Osteocyte (in vitro differentiated cells): ENCODE results near the gene PCF11. TPM values are rescaled to one million over a fixed set of nuclear protein-coding genes. Genes with fewer than 3 reads are reported as not detected.
"Not testable (repeated sequence)": the region's sequence is repeated elsewhere in the genome, so short reads cannot be mapped to it uniquely, and the experiment has no call there.

Source experiments
- DNase-seq: peaks from one replicate; pipeline ENCODE4 v3.0.0; 2021; ENCODE audit warnings: mixed read lengths; ENCODE audit not compliant: unreplicated experiment; ENCODE audit errors: extremely low spot score
- H3K27ac Mint-ChIP-seq: one replicate; pipeline ENCODE4 v1.8.0; 2021; ENCODE audit warnings: mild to moderate bottlenecking, mixed read lengths; ENCODE audit not compliant: unreplicated experiment
- H3K27me3 Mint-ChIP-seq: one replicate; pipeline ENCODE4 v1.8.0; 2021; ENCODE audit warnings: mixed read lengths; ENCODE audit not compliant: unreplicated experiment
- H3K36me3 Mint-ChIP-seq: one replicate; pipeline ENCODE4 v1.8.0; 2021; ENCODE audit warnings: mixed read lengths; ENCODE audit not compliant: unreplicated experiment
- H3K4me1 Mint-ChIP-seq: one replicate; pipeline ENCODE4 v1.8.0; 2021; ENCODE audit warnings: mixed read lengths; ENCODE audit not compliant: unreplicated experiment
- H3K4me3 Mint-ChIP-seq: one replicate; pipeline ENCODE4 v1.8.0; 2021; ENCODE audit warnings: mild to moderate bottlenecking, moderate library complexity, mixed read lengths; ENCODE audit not compliant: unreplicated experiment
- H3K9me3 Mint-ChIP-seq: one replicate; pipeline ENCODE4 v1.8.0; 2021; ENCODE audit warnings: mixed read lengths; ENCODE audit not compliant: unreplicated experiment
- CTCF ChIP-seq: fragments of 200-600 bp; sonication (generic); IDR thresholded peaks from 2 replicates; pipeline ENCODE4 v1.5.0; 2021; ENCODE audit warnings: antibody characterized with exemption, mild to moderate bottlenecking, moderate library complexity
- total RNA-seq: library from RNA; stranded (reverse); gene quantifications from 2 replicates; pipeline ENCODE4 v1.2.1, GENCODE V29; 2021

Gene PCF11
- total RNA-seq, 1 donor from 2014 or later = 66.6 TPM

GRCh38 chr11:83195143-83195466 is 38.2 kb downstream of the PCF11 start:
- peaks cover 36% of the 10 kb centered on the region for H3K4me1 Mint-ChIP-seq
- H3K36me3 Mint-ChIP-seq = peaks cover 16% of the 10 kb centered on the region
- no peaks in the 10 kb centered on the region for H3K27me3 Mint-ChIP-seq
- H3K27ac Mint-ChIP-seq = peak overlapping the region; percentile 98
- TF ChIP-seq CTCF = no peak
- no peaks in the 10 kb centered on the region for H3K9me3 Mint-ChIP-seq
- H3K4me3 Mint-ChIP-seq = peak overlapping the region; percentile 98
- DNase-seq = no peak

DNA sequence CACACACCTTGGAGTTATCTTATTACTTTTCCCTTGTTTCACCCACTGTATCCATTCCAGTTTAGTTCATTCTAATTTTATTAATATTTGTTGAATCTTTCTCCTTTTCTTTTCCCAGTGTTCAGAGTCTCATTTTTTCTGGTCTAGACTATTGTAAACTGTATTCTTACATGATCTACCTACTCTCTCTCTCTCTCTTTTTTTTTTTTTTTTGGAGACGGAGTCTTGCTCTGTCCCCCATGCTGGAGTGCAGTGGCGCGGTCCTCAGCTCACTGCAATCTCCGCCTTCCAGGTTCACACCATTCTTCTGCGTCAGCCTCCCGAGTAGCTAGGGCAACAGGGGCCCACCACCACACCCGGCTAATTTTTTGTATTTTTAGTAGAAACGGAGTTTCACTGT is 38.7 kb downstream of the PCF11 start:
- DNase-seq = no peak
- Mint-ChIP-seq H3K27me3 (no peaks in the 10 kb centered on the region), H3K36me3 (peaks cover 20% of the 10 kb centered on the region), H3K4me3 (peak overlapping the region; percentile 98), H3K9me3 (no peaks in the 10 kb centered on the region), H3K4me1 (peaks cover 36% of the 10 kb centered on the region), H3K27ac (peak overlapping the region; percentile 98)
- no peak for TF ChIP-seq CTCF

DNA sequence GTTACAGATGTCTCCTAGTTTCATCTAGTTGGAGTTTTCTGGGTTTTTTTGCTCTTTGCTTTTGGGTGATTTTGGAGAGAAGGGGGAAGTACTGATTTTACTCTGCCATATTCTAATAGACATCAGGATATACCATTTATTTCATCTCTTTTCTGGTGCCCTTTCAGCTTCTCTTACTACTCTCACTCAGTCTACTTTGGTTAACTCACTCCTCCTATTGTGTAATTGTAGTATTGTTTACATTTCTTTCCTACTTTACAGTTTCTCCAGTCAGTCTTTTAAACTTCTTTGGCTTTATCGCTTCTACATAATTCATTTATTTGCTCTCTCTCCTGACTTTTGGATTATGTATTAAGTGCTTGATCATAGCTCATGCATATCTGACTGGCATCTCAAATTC is 43.1 kb downstream of the PCF11 start:
- Mint-ChIP-seq H3K9me3 (peaks cover 3% of the 10 kb centered on the region), H3K4me1 (peaks cover 18% of the 10 kb centered on the region), H3K36me3 (peaks cover 30% of the 10 kb centered on the region), H3K27me3 (no peaks in the 10 kb centered on the region), H3K27ac (no peak overlapping the region), H3K4me3 (no peak overlapping the region)
- no peak for TF ChIP-seq CTCF
- DNase-seq = no peak

GRCh38 chr11:83205608-83206185 is 48.8 kb downstream of the PCF11 start:
- Mint-ChIP-seq H3K27me3 (no peaks in the 10 kb centered on the region), H3K36me3 (peaks cover 32% of the 10 kb centered on the region), H3K27ac (no peak overlapping the region), H3K9me3 (peaks cover 3% of the 10 kb centered on the region), H3K4me1 (no peaks in the 10 kb centered on the region), H3K4me3 (no peak overlapping the region)
- no peak for DNase-seq
- no peak for TF ChIP-seq CTCF

GRCh38 chr11:83206221-83206620 is 49.3 kb downstream of the PCF11 start:
- DNase-seq = no peak
- Mint-ChIP-seq H3K27me3 (no peaks in the 10 kb centered on the region), H3K27ac (no peak overlapping the region), H3K9me3 (peaks cover 3% of the 10 kb centered on the region), H3K4me3 (no peak overlapping the region), H3K4me1 (no peaks in the 10 kb centered on the region), H3K36me3 (peaks cover 29% of the 10 kb centered on the region)
- TF ChIP-seq CTCF = no peak

DNA sequence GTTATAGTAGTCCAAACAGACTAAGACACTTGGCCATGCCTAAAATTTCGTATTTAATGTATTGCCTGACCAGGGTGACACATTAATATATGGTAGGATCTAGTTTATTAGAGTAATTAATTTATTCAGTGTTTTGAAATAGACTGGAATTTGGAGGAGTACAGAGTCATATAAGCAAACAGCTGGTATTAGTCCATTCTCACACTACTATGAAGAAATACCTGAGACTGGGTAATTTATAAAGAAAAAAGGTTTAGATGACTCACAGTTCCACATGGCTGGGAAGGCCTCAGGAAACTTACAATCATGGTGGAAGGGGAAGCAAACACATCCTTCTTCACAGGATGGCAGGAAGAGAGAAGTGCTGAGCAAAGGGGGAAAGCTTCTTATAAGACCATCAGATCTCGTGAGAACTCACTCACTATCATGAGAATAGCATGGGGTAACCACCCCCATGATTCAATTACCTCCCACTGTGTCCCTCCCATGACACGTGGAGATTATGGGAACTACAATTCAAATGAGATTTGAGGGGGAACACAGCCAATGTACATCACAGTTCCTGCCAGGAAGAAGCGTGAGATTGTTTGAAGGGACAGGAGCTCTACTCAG is 49.9 kb downstream of the PCF11 start:
- not testable (repeated sequence) for H3K9me3 Mint-ChIP-seq, H3K27me3 Mint-ChIP-seq, H3K4me3 Mint-ChIP-seq, DNase-seq, H3K27ac Mint-ChIP-seq, H3K4me1 Mint-ChIP-seq
- peaks cover 29% of the 10 kb centered on the region for H3K36me3 Mint-ChIP-seq
